SU-DHL-6 (cell line): ENCODE data around the gene SDCCAG8.

Experiments
- CTCF ChIP-seq: fragments of 200-600 bp; sonication (generic); IDR thresholded peaks from one replicate; pipeline ENCODE4 v1.5.1; 2017; ENCODE audit warnings: antibody characterized with exemption, mild to moderate bottlenecking, low read length, moderate library complexity; ENCODE audit not compliant: insufficient read depth, poor library complexity, severe bottlenecking
- EZH2phosphoT487 ChIP-seq: fragments of 200-600 bp; sonication (generic), shearing (Covaris generic); conservative IDR thresholded peaks from 2 replicates; pipeline ENCODE4 v1.6.1; 2018; ENCODE audit warnings: mild to moderate bottlenecking, antibody characterized with exemption, low read length, moderate library complexity, mixed read lengths

- no peak for TF ChIP-seq CTCF
- no peak for TF ChIP-seq EZH2phosphoT487
Observed at GRCh38 chr1:243399561-243400155, 143.8 kb downstream of the SDCCAG8 start.
